HepG2 (cell line): ENCODE data around the gene CIBAR2. TPM values are rescaled to one million over a fixed set of nuclear protein-coding genes. Genes with fewer than 3 reads are reported as not detected.

ENCODE experiments used
- AGO1 ChIP-seq: fragments of 200-400 bp; formaldehyde crosslinking; IDR thresholded peaks from 2 replicates; pipeline ENCODE4 v1.6.1; 2017; ENCODE audit warnings: mild to moderate bottlenecking, low read depth, low read length, moderate library complexity; ENCODE audit not compliant: poor library complexity, severe bottlenecking
- ATF7 ChIP-seq, 2 experiments: fragments of 450-650 bp in 1 of 2; sonication (generic) in 1 of 2; formaldehyde crosslinking in 1 of 2; IDR thresholded peaks; 2 replicates each; pipeline versions ENCODE4 v1.4.0 to v1.6.1; 2016 to 2020; ENCODE audit warnings: antibody characterized with exemption in 1 of 2, mild to moderate bottlenecking in 1 of 2, missing genetic modification reagents in 1 of 2
- HNRNPL ChIP-seq: fragments of 200-400 bp; formaldehyde crosslinking; IDR thresholded peaks from 2 replicates; pipeline ENCODE4 v1.6.1; 2017; ENCODE audit warnings: mild to moderate bottlenecking, low read depth, low read length
- JUND ChIP-seq: sonication (generic); formaldehyde crosslinking; IDR thresholded peaks from 2 replicates; pipeline ENCODE4 v1.8.0; 2022; ENCODE audit warnings: mild to moderate bottlenecking, missing genetic modification reagents
- KLF9 ChIP-seq: IDR thresholded peaks from 2 replicates; pipeline ENCODE4 v1.6.1; 2016; ENCODE audit warnings: low read depth
- MAF1 ChIP-seq: sonication (generic); formaldehyde crosslinking; IDR thresholded peaks from 2 replicates; pipeline ENCODE4 v1.5.0; 2020; ENCODE audit warnings: missing genetic modification reagents, borderline replicate concordance
- MIER3 ChIP-seq: IDR thresholded peaks from 2 replicates; pipeline ENCODE4 v1.6.1; 2016; ENCODE audit warnings: missing compliant biosample characterization, borderline replicate concordance
- MTF2 ChIP-seq: sonication (generic); formaldehyde crosslinking; IDR thresholded peaks from 2 replicates; pipeline ENCODE4 v1.5.0; 2020; ENCODE audit warnings: missing genetic modification reagents, borderline replicate concordance
- MXI1 ChIP-seq: IDR thresholded peaks from 3 replicates; pipeline ENCODE4 v1.6.1; 2012; ENCODE audit warnings: low read depth, low read length, inconsistent platforms, borderline replicate concordance
- NBN ChIP-seq: fragments of 450-650 bp; conservative IDR thresholded peaks from 2 replicates; pipeline ENCODE4 v1.6.1; 2017
- RCOR2 ChIP-seq: IDR thresholded peaks from 2 replicates; pipeline ENCODE4 v1.6.1; 2016; ENCODE audit warnings: missing biosample characterization, missing genetic modification reagents
- SIN3B ChIP-seq: fragments of 150-350 bp; IDR thresholded peaks from 2 replicates; pipeline ENCODE4 v1.6.1; 2014; ENCODE audit warnings: low read length
- TCF7L2 ChIP-seq: IDR thresholded peaks from 2 replicates; pipeline ENCODE4 v1.6.1; 2011; ENCODE audit warnings: mild to moderate bottlenecking, low read depth, low read length, moderate library complexity
- ZNF263 ChIP-seq: sonication (generic); formaldehyde crosslinking; IDR thresholded peaks from 2 replicates; pipeline ENCODE4 v1.4.0; 2020; ENCODE audit warnings: missing genetic modification reagents
- ZNF501 ChIP-seq: sonication (generic); formaldehyde crosslinking; IDR thresholded peaks from 2 replicates; pipeline ENCODE4 v1.5.1; 2020; ENCODE audit warnings: mild to moderate bottlenecking, moderate library complexity, missing genetic modification reagents
- ZNF709 ChIP-seq: sonication (generic); formaldehyde crosslinking; IDR thresholded peaks from 2 replicates; pipeline ENCODE4 v1.5.0; 2020; ENCODE audit warnings: mild to moderate bottlenecking, missing genetic modification reagents
- ZNF761 ChIP-seq: sonication (generic); formaldehyde crosslinking; conservative IDR thresholded peaks from 2 replicates; pipeline ENCODE4 v1.4.0; 2020; ENCODE audit warnings: mild to moderate bottlenecking, missing genetic modification reagents
- ZNF775 ChIP-seq: sonication (generic); formaldehyde crosslinking; IDR thresholded peaks from 2 replicates; pipeline ENCODE4 v1.4.0; 2020; ENCODE audit warnings: missing genetic modification reagents, mild to moderate bottlenecking, moderate library complexity, borderline replicate concordance
- polyA plus RNA-seq, 8 experiments: library from polyadenylated mRNA; depleted of rRNA in 3 of 8; stranded (reverse) in 7 of 8; unstranded in 1 of 8; fragments of >200 nt; fragmentation: Illumina TruSeq in 4 of 8; extraction: Trizol in 4 of 8; gene quantifications; 2 replicates each; pipeline versions ENCODE4 v1.2.1 to v1.2.3, GENCODE V29; 2011 to 2016; ENCODE audit warnings: low read depth in 4 of 8, missing spikeins in 1 of 8, mixed read lengths in 1 of 8; ENCODE audit not compliant: insufficient read depth in 1 of 8
- total RNA-seq, 5 experiments: library from RNA; depleted of rRNA; stranded (reverse); fragments of >200 nt; fragmentation: Illumina TruSeq; extraction: Trizol; gene quantifications; 2 replicates each; pipeline ENCODE4 v1.2.3, GENCODE V29; 2016; ENCODE audit warnings: low read depth in 1 of 5
- TF ChIP-seq, protein P1 (sequence below): sonication (generic); formaldehyde crosslinking; IDR thresholded peaks from 2 replicates; pipeline ENCODE4 v1.5.0; 2020; ENCODE audit warnings: missing genetic modification reagents
- TF ChIP-seq, protein P2 (sequence below): sonication (generic); formaldehyde crosslinking; IDR thresholded peaks from 2 replicates; pipeline ENCODE4 v1.5.1; 2020; ENCODE audit warnings: mild to moderate bottlenecking, missing genetic modification reagents
- TF ChIP-seq, protein P3 (sequence below): sonication (generic); formaldehyde crosslinking; IDR thresholded peaks from 2 replicates; pipeline ENCODE4 v1.5.0; 2020; ENCODE audit warnings: mild to moderate bottlenecking, missing genetic modification reagents
- TF ChIP-seq, protein P4 (sequence below): sonication (generic); formaldehyde crosslinking; IDR thresholded peaks from 2 replicates; pipeline ENCODE4 v1.5.0; 2020; ENCODE audit warnings: mild to moderate bottlenecking, missing genetic modification reagents

CIBAR2 gene
- total and polyA plus RNA-seq, 2 of the 13 experiments (the other 11 are each of a cell fraction or from before 2014, with no cell fraction given) = not detected

DNA sequence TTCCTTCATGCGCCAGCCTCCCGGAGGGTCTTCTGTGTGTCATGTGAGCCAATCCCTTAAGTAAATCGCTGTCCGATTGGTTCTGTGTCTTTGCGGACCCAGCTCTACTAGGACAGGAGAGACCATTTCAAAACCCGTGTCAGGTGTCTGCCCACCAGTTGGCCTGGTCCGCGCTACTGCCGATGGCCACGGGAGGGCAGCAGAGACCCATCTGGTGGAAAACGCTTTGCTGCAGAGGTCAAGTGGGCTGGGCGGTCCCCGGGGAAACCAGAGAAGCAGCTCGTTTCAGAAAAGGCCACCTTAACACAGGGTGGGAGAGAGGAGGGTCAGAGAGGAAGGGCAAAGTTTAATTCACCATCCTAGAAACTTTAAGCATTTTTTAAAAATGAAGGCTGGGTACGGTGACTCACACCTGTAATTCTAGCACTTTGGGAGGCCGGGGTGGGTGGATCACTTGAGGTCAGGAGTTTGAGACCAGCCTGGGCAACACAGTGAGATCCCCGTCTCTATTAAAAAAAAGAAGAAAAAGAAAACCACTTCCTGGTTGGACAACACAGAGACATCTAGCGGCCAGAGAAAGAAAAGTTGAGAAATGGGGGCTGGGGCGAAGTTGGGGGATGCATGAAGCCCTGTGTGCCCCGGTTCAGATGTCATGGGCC lies 2.8 kb upstream of the CIBAR2 start (continued):
- TF ChIP-seq, protein P1, sequence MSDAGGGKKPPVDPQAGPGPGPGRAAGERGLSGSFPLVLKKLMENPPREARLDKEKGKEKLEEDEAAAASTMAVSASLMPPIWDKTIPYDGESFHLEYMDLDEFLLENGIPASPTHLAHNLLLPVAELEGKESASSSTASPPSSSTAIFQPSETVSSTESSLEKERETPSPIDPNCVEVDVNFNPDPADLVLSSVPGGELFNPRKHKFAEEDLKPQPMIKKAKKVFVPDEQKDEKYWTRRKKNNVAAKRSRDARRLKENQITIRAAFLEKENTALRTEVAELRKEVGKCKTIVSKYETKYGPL (CRISPR knock-in tag) = no peak
- TF ChIP-seq ZNF501 (CRISPR knock-in tag) = peak; percentile 94
- no peak for TF ChIP-seq ATF7 (IDR thresholded peaks at IDR 0.05)
- no peak for TF ChIP-seq ATF7 (CRISPR knock-in tag; IDR thresholded peaks at IDR 0.05)
- TF ChIP-seq ZNF709 (CRISPR knock-in tag) = no peak
- TF ChIP-seq KLF9 (CRISPR knock-in tag) = 0 out of 2 replicates have a peak, but pooled peaks have one; percentile 54
- TF ChIP-seq ZNF263 (CRISPR knock-in tag) = no peak
- peak; percentile 79; the same call in 1 of the 2 replicates for TF ChIP-seq RCOR2 (CRISPR knock-in tag)
- TF ChIP-seq HNRNPL = no peak
- no peak for TF ChIP-seq NBN
- TF ChIP-seq, protein P2, sequence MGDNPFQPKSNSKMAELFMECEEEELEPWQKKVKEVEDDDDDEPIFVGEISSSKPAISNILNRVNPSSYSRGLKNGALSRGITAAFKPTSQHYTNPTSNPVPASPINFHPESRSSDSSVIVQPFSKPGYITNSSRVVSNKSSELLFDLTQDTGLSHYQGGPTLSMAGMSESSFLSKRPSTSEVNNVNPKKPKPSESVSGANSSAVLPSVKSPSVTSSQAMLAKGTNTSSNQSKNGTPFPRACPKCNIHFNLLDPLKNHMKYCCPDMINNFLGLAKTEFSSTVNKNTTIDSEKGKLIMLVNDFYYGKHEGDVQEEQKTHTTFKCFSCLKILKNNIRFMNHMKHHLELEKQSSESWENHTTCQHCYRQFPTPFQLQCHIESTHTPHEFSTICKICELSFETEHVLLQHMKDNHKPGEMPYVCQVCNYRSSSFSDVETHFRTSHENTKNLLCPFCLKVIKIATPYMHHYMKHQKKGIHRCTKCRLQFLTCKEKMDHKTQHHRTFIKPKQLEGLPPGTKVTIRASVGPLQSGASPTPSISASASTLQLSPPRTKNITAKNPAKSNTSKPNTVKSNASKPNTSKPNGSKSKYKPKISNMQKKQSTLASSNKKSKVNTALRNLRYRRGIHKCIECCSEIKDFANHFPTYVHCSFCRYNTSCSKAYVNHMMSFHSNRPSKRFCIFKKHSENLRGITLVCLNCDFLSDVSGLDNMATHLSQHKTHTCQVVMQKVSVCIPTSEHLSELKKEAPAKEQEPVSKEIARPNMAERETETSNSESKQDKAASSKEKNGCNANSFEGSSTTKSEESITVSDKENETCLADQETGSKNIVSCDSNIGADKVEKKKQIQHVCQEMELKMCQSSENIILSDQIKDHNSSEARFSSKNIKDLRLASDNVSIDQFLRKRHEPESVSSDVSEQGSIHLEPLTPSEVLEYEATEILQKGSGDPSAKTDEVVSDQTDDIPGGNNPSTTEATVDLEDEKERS = peak; percentile 60; the same call in 1 of the 2 replicates
- TF ChIP-seq ZNF775 (CRISPR knock-in tag) = peak; percentile 55; the same call in 1 of the 2 replicates
- TF ChIP-seq, protein P3, sequence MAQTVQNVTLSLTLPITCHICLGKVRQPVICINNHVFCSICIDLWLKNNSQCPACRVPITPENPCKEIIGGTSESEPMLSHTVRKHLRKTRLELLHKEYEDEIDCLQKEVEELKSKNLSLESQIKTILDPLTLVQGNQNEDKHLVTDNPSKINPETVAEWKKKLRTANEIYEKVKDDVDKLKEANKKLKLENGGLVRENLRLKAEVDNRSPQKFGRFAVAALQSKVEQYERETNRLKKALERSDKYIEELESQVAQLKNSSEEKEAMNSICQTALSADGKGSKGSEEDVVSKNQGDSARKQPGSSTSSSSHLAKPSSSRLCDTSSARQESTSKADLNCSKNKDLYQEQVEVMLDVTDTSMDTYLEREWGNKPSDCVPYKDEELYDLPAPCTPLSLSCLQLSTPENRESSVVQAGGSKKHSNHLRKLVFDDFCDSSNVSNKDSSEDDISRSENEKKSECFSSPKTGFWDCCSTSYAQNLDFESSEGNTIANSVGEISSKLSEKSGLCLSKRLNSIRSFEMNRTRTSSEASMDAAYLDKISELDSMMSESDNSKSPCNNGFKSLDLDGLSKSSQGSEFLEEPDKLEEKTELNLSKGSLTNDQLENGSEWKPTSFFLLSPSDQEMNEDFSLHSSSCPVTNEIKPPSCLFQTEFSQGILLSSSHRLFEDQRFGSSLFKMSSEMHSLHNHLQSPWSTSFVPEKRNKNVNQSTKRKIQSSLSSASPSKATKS = no peak
- 0 out of 2 replicates have a peak, but pooled peaks have one; percentile 54 for TF ChIP-seq MIER3 (CRISPR knock-in tag)
- peak; percentile 74; the same call in 1 of the 2 replicates for TF ChIP-seq MTF2 (CRISPR knock-in tag)
- TF ChIP-seq MXI1 = peak; percentile 45; the same call in 1 of the 3 replicates
- TF ChIP-seq ZNF761 = 0 out of 2 replicates have a peak, but pooled peaks have one; percentile 86
- no peak for TF ChIP-seq TCF7L2
- peak; percentile 42; the same call in 1 of the 2 replicates for TF ChIP-seq SIN3B
- no peak for TF ChIP-seq MAF1 (CRISPR knock-in tag)
- TF ChIP-seq, protein P4, sequence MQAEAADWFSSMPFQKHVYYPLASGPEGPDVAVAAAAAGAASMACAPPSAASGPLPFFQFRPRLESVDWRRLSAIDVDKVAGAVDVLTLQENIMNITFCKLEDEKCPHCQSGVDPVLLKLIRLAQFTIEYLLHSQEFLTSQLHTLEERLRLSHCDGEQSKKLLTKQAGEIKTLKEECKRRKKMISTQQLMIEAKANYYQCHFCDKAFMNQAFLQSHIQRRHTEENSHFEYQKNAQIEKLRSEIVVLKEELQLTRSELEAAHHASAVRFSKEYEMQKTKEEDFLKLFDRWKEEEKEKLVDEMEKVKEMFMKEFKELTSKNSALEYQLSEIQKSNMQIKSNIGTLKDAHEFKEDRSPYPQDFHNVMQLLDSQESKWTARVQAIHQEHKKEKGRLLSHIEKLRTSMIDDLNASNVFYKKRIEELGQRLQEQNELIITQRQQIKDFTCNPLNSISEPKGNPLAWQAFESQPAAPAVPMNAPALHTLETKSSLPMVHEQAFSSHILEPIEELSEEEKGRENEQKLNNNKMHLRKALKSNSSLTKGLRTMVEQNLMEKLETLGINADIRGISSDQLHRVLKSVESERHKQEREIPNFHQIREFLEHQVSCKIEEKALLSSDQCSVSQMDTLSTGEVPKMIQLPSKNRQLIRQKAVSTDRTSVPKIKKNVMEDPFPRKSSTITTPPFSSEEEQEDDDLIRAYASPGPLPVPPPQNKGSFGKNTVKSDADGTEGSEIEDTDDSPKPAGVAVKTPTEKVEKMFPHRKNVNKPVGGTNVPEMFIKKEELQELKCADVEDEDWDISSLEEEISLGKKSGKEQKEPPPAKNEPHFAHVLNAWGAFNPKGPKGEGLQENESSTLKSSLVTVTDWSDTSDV (CRISPR knock-in tag) = no peak
- no peak for TF ChIP-seq AGO1
- no peak for TF ChIP-seq JUND (CRISPR knock-in tag)
